Measurements from ENCODE around the gene RNF113B.

Gene RNF113B

GRCh38 chr13:98190889-98191444 lies 13.9 kb upstream of the RNF113B start:
- in situ Hi-C loops (cut with MboI; ENCODE audit: low pct_unique_long_range_greater_than_20kb, low sequenced_read_pairs, unreplicated experiment): no loop called here
- no peak for DNase-seq (ENCODE audit: low spot score)
- no peak for TF ChIP-seq CTCF (IDR thresholded peaks at IDR 0.05; ENCODE audit: extremely low read depth, insufficient read depth, missing control alignments)

GRCh38 chr13:98189841-98190505 lies 12.9 kb upstream of the RNF113B start:
- DNase-seq (ENCODE audit: low spot score): no peak
- in situ Hi-C loops (cut with MboI; ENCODE audit: low pct_unique_long_range_greater_than_20kb, low sequenced_read_pairs, unreplicated experiment): no loop called here
- no peak for TF ChIP-seq CTCF (IDR thresholded peaks at IDR 0.05; ENCODE audit: extremely low read depth, insufficient read depth, missing control alignments)

- no peak for DNase-seq (ENCODE audit: low spot score)
Observed at GRCh38 chr13:98188544-98189166, 11.6 kb upstream of the RNF113B start.

GRCh38 chr13:98187965-98188261 lies 10.8 kb upstream of the RNF113B start:
- in situ Hi-C loops (cut with MboI; ENCODE audit: low pct_unique_long_range_greater_than_20kb, low sequenced_read_pairs, unreplicated experiment): no loop called here
- DNase-seq (ENCODE audit: low spot score): no peak
- TF ChIP-seq CTCF (IDR thresholded peaks at IDR 0.05; ENCODE audit: extremely low read depth, insufficient read depth, missing control alignments): no peak

More at GRCh38 chr13:98188544-98189166, 11.6 kb upstream of the RNF113B start:
- TF ChIP-seq CTCF (IDR thresholded peaks at IDR 0.05; ENCODE audit: extremely low read depth, insufficient read depth, missing control alignments): no peak
- in situ Hi-C loops (cut with MboI; ENCODE audit: low pct_unique_long_range_greater_than_20kb, low sequenced_read_pairs, unreplicated experiment): no loop called here

GRCh38 chr13:98187155-98187964 lies 10.3 kb upstream of the RNF113B start:
- no peak for TF ChIP-seq CTCF (IDR thresholded peaks at IDR 0.05; ENCODE audit: extremely low read depth, insufficient read depth, missing control alignments)
- DNase-seq (ENCODE audit: low spot score): no peak
- in situ Hi-C loops (cut with MboI; ENCODE audit: low pct_unique_long_range_greater_than_20kb, low sequenced_read_pairs, unreplicated experiment): no loop called here

GRCh38 chr13:98184792-98185191 lies 7.7 kb upstream of the RNF113B start:
- no peak for TF ChIP-seq CTCF (IDR thresholded peaks at IDR 0.05; ENCODE audit: extremely low read depth, insufficient read depth, missing control alignments)
- in situ Hi-C loops (cut with MboI; ENCODE audit: low pct_unique_long_range_greater_than_20kb, low sequenced_read_pairs, unreplicated experiment): no loop called here
- DNase-seq (ENCODE audit: low spot score): no peak
